ENCODE data around the gene USP21. TPM values are rescaled to one million over a fixed set of nuclear protein-coding genes. Genes with fewer than 3 reads are reported as not detected.

Gene USP21
- total RNA-seq, 1 donor from 2014 or later = 23.5 TPM

GRCh38 chr1:161200421-161200991, 41.2 kb downstream of the USP21 start:
- intact Hi-C loops (cut with DNase I) = no loop called here
- peak; percentile 0 for ATAC-seq
- DNase-seq (ENCODE audit: low spot score) = no peak

- DNase-seq (ENCODE audit: low spot score) = peak; percentile 78
- peak; percentile 66 for ATAC-seq
These were observed 41.9 kb downstream of the USP21 start for GRCh38 chr1:161200992-161201835.

GRCh38 chr1:161201836-161202712, 42.8 kb downstream of the USP21 start, which contains the start of gene NDUFS2:
Gene NDUFS2 (plus strand): TSS chr1:161202367. CDS start chr1:161202386, 19 bp downstream.
- ATAC-seq (peak; percentile 95), DNase-seq (ENCODE audit: low spot score) (peak; percentile 98)
- intact Hi-C loops (cut with DNase I) = no loop called here

More at GRCh38 chr1:161200992-161201835, 41.9 kb downstream of the USP21 start:
- intact Hi-C loops (cut with DNase I) = no loop called here

GRCh38 chr1:161206411-161207140, 47.3 kb downstream of the USP21 start:
- no peak for ATAC-seq
- DNase-seq (ENCODE audit: low spot score) = no peak
- intact Hi-C loops (cut with DNase I) = no loop called here

GRCh38 chr1:161207173-161207572, 47.9 kb downstream of the USP21 start:
- ATAC-seq (no peak), DNase-seq (ENCODE audit: low spot score) (no peak)
- intact Hi-C loops (cut with DNase I) = no loop called here

GRCh38 chr1:161209790-161210409, 50.6 kb downstream of the USP21 start:
- peak; percentile 84 for DNase-seq (ENCODE audit: low spot score)
- intact Hi-C loops (cut with DNase I) = no loop called here
- ATAC-seq = peak; percentile 81

GRCh38 chr1:161214369-161214768, 55.1 kb downstream of the USP21 start:
- no peak for ATAC-seq
- intact Hi-C loops (cut with DNase I) = no loop called here
- no peak for DNase-seq (ENCODE audit: low spot score)

- ATAC-seq (peak; percentile 61), DNase-seq (ENCODE audit: low spot score) (peak; percentile 75)
- intact Hi-C loops (cut with DNase I) = no loop called here
These were observed 55.8 kb downstream of the USP21 start, which contains the start of gene FCER1G for GRCh38 chr1:161215076-161215475. Gene FCER1G (plus strand): TSS chr1:161215295. CDS start chr1:161215322, 27 bp downstream.

Other genes starting within 250 kb of the USP21 start
- not detected for gene ITLN2, start 204.7 kb upstream of the USP21 start, total RNA-seq
- gene F11R, start 138.3 kb upstream of the USP21 start, total RNA-seq = 20.3 TPM
- 13.1 TPM for gene TSTD1, start 120.5 kb upstream of the USP21 start, total RNA-seq
- 58.0 TPM for gene USF1, start 113.5 kb upstream of the USP21 start, total RNA-seq
- 13.7 TPM for gene ARHGAP30, start 89.6 kb upstream of the USP21 start, total RNA-seq
- 0.09 TPM for gene NECTIN4, start 69.9 kb upstream of the USP21 start, total RNA-seq
- 6.6 TPM for gene KLHDC9, start 61.1 kb upstream of the USP21 start, total RNA-seq
- gene PFDN2, start 41.5 kb upstream of the USP21 start, total RNA-seq = 57.0 TPM
- gene NIT1, start 41.4 kb upstream of the USP21 start, total RNA-seq = 38.0 TPM
- 34.3 TPM for gene DEDD, start 26.8 kb upstream of the USP21 start, total RNA-seq
- 70.4 TPM for gene UFC1, start 5.5 kb upstream of the USP21 start, total RNA-seq
- 25.0 TPM for gene PPOX, start 6.9 kb downstream of the USP21 start, total RNA-seq
- 21.0 TPM for gene B4GALT3, start 18.0 kb downstream of the USP21 start, total RNA-seq
- gene ADAMTS4, start 39.6 kb downstream of the USP21 start, total RNA-seq = 75.9 TPM
- gene NDUFS2, start 42.9 kb downstream of the USP21 start, total RNA-seq = 76.5 TPM
- gene FCER1G, start 55.8 kb downstream of the USP21 start, total RNA-seq = 43.9 TPM
- not detected for gene APOA2, start 64.1 kb downstream of the USP21 start, total RNA-seq
- 11.0 TPM for gene TOMM40L, start 66.6 kb downstream of the USP21 start, total RNA-seq
- not detected for gene NR1I3, start 78.7 kb downstream of the USP21 start, total RNA-seq
- gene PCP4L1, start 99.2 kb downstream of the USP21 start, total RNA-seq = 0.89 TPM
- 4,832 TPM for gene MPZ, start 150.5 kb downstream of the USP21 start, total RNA-seq
- gene SDHC, start 154.9 kb downstream of the USP21 start, total RNA-seq = 124 TPM
- gene CFAP126, start 208.4 kb downstream of the USP21 start, total RNA-seq = 0.49 TPM

Data from sciatic nerve (tissue), 2 donors.